ENCODE data around the gene PIP4K2C.
"Not testable (repeated sequence)": the region's sequence is repeated elsewhere in the genome, so short reads cannot be mapped to it uniquely, and the experiment has no call there.

Gene PIP4K2C

DNA sequence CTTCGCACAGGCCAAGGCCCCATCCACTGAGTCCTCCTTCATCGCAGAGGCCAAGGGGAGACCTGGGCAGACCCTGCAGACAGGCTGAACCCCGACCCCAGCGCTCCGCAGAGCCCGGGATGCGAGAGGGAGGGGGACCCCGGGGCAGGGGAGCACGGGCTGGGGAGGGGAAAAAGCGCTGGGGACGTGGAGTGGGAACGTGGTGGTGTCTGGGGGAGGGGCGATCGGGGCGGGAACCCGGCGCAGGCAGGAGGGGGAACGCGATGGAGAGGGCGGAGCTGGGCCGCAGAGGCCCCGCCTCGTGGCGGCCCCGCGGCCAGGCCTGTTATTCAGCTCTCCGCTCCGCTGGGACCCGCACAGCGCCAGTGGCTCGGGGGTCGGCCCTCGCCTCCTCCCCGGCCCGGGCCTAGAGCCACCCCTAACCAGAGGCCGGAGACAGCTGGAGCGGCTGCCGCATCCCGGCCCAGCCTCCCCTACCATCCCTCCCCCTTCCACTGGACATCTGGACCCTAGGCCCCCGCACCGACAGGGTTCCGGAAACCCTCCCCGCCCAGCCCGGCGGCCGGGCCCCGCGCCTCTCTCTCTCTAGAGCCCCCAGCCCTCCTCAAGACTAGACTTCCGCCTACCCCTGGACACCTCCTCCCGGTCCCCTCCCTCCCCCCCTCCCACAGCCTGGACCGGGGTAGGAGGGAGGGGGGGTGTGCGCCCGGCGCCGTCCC is 20.3 kb downstream of the PIP4K2C start, which contains the start of gene ARHGEF25:
TSS of gene ARHGEF25 (plus strand) at position 328 of the 719 bp plus-strand sequence. CDS start 460 bp downstream, outside the sequence.
- DNase-seq: peak; percentile 8

DNA sequence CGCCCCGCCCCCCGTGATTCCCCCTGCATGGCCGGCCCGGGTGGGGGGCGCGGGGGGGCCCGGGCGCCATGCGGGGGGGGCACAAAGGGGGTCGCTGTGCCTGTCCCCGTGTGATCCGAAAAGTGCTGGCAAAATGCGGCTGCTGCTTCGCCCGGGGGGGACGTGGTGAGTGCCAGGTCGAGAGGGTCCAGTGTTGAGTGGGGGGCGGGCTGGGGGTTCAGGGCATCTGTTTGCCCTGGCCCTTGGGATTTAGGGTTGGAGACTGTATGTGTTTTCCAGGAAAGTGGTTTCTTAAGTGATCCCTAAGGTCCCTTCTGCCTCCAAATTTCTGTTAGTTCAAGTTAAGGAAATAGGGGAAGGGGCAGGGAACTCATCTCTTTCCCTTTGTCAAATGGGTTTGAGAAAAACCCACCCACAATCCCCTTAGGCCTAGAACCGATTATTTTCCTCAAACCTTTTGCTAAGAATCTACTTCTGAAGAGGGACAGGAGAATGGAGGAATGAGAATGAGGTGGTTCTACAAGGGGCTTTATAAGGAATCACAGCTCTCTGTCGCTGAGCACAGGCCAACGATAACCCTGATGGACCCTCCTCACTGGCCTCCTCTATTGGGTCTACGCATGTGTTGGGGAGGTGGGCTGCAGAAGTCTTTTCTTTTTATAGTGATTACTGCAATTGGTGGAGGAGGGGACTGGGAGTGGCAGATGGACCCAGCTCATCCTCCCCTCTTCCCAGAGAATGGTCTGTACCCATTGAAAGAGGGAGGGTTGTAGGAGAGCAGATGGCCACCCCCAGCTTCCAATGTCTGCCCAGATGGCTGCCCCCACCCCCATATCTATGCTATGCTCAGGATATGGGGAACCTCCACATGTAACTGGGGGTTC is 21.1 kb downstream of the PIP4K2C start:
- no peak for DNase-seq

DNA sequence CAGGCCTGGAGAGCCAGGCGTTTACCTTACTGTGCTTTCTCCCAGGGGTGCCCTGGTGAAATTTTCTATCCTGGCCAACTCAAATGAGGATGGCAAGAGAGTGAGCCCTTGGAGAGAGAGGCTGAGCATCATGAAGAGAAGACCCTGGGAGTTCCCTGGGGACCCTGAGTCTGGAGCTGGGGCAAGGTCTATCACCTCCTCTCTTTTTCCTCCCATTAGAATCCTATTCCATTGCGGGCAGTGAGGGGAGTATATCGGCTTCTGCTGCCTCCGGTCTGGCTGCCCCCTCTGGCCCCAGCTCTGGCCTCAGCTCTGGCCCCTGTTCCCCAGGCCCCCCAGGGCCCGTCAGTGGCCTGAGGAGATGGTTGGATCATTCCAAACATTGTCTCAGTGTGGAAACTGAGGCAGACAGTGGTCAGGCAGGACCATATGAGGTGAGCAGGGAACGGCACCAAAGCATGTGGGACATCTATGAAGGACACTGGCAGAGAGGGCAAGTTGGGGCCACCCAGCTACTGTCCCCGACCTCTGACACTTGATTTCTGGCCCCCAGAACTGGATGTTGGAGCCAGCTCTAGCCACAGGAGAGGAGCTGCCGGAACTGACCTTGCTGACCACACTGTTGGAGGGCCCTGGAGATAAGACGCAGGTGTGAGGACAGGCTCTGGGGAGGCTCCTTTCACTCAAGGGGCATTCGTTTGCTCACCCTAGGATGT is 21.9 kb downstream of the PIP4K2C start:
- no peak for DNase-seq

DNA sequence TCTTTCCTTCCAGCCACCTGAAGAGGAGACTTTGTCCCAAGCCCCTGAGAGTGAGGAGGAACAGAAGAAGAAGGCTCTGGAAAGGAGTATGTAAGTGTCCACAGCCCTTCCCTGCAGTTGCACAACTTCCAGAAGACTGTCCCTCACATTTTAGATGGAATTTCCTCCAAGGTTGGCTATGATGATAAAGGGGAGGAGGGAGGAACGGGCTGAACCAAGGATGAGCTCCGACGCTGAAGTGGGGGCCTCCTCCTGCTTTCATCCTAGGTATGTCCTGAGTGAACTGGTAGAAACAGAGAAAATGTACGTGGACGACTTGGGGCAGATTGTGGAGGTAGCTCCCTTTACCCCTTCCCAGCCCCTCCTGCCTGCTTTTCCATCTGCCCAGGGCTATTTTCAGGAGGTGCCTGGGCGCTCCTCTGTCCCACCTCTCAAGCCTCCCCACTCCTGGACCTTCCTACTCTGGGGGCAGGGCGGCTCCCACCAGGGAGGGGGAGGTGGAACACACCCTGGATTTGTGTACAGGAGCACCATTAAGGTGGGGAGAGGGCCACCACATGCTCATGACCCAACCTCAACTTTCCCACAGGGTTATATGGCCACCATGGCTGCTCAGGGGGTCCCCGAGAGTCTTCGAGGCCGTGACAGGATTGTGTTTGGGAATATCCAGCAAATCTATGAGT is 22.6 kb downstream of the PIP4K2C start:
- DNase-seq: no peak

DNA sequence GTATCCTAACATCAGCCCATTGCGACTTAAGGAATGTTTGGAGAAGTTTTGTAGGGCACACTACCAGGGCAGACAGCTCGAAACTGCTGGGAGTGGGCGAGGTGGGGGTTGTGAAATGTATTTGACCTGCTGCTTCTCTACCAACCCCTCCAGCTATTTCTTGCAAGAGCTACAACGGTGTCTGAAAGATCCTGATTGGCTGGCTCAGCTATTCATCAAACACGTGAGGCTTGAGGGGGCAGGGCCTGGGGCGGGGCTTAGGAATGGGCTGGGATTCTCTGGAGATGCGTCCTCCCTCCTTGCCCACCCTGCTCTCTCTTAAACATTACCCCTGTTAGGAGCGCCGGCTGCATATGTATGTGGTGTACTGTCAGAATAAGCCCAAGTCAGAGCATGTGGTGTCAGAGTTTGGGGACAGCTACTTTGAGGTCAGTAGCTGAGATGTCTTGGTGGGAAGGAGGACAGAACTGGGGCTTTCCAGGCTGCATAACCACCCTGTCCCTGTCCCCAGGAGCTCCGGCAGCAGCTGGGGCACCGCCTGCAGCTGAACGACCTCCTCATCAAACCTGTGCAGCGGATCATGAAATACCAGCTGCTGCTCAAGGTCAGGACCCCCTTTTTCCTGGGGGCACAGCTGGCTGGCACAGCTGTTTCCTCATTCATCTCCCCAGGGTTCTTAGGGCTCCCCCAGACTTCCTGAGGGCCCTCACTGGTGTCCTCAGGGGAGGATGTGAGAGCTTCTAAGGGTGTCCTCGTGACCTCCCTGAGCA is 23.4 kb downstream of the PIP4K2C start:
- no peak for DNase-seq

DNA sequence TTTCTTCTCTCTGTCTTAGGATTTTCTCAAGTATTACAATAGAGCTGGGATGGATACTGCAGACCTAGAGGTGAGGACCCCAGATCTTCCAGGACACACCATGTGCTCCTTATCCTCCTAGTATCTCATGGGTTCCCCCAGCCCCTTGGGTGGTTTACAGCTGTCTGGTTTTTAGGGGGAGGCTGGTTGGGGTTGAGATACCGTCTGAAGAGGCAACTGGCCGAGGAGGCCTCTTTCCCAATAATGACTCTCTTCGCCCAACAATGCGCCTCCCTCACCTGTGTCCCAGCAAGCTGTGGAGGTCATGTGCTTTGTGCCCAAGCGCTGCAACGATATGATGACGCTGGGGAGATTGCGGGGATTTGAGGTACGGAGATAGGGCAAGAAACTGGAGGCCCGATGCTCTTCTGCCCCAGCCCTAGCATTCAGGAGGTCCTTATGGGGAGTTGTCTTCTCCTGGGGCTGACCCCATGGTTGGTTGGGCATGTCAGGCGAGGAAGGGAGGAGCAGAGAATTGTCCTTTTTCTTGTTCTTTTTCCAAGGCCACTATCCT is 24.0 kb downstream of the PIP4K2C start:
- no peak for DNase-seq

DNA sequence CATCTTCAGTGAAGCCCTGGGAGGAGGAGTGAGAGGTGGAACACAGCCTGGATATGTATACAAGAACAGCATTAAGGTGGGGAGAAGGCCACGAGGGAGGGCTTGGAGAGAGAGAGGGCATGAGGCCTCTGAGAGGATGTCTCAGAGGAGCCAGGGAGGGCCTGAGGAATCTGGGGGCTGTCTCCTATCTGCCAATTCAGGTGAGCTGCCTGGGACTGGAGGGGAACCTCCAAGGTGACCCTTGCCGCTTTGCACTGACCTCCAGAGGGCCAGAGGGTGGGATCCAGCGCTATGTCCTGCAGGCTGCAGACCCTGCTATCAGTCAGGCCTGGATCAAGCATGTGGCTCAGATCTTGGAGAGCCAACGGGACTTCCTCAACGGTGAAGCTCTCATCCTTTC is 24.6 kb downstream of the PIP4K2C start:
- no peak for DNase-seq

DNA sequence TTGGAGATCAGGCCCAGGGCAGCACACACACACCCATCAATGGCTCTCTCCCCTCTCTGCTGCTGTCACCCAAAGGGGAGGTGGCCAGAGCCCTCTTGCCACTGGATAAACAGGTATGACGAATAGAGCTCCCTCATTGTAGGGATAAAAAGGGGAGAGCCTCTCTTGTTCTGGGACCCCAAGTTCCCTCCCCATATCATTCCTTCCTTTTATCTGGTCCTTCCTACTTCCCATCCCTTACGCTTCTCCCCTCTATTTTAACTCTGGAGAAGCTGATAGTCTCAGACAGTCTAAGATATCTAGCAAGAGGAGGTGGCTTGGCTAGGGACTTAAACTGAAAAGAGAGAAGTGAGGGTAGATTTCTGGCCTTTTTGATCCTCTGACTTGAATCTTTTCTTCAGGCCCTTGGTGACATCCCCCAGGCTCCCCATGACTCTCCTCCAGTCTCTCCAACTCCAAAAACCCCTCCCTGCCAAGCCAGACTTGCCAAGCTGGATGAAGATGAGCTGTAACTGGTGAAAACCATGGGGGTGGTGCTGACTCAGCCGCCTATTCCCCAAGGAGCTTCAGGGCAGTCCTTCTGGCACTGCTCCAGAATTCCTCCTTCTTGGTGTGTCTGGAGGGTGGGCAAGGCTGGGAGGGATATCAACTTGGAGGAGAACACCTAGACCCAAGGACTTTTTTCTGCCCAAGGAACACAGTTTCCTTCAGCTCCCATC is 25.6 kb downstream of the PIP4K2C start:
- DNase-seq: no peak

DNA sequence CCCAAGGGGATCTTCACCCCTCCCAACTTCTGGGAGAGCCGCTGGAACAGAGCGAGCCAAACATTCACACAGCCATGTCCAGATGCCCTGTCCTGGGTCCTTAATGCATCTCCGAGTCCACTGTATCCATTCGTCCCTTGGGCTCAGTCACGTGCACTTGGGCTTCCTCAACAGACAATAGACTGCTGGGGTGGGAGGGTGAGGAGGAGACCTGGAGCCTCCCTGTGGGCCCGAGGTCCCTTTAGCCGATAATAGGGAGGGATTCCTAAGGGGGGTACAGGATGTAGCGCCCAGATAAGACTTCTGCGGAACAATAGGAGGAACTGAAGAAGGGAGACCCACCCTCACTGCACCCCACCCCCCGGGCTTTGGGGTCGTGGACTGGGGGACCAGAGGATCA is 26.9 kb downstream of the PIP4K2C start:
- no peak for DNase-seq

DNA sequence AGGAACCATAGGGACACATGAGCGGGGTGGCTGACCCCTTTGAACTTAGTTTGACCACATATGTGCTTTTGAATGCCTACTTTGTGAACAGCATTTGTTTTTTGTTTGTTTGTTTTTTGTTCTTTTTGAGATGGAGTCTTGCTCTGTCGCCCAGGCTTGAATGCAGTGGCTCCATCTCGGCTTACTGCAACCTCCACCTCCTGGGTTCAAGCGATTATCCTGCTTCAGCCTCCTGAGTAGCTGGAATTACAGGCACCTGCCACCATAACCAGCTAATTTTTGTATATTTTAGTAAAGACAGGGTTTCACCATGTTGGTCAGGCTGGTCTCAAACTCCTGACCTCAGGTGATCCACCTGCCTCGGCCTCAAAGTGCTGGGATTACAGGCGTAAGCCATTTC is 27.4 kb downstream of the PIP4K2C start:
- DNase-seq: not testable (repeated sequence)

DNA sequence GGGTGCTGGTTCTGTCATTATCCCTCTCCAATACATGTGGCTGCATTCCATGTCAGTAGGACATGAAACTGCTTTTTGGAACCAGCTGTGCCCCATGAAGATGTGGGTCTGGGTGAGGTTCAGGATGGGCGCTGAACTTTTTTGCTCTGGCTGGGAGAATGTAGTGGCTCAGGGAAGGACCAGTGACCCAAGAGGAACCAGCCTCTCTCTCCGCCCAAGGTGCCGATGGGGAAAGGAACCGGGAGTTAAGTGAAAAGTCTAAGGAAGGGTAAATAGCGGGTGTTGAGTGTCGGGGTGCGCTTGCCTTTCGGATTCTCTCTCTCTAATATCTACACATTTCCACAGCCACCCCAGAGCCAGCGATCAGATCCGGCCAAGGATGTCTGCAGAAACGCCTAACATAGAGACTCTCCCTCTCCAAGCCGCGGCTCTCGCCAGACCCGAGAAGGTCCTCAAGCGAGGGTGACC is 28.0 kb downstream of the PIP4K2C start:
- DNase-seq: no peak

DNA sequence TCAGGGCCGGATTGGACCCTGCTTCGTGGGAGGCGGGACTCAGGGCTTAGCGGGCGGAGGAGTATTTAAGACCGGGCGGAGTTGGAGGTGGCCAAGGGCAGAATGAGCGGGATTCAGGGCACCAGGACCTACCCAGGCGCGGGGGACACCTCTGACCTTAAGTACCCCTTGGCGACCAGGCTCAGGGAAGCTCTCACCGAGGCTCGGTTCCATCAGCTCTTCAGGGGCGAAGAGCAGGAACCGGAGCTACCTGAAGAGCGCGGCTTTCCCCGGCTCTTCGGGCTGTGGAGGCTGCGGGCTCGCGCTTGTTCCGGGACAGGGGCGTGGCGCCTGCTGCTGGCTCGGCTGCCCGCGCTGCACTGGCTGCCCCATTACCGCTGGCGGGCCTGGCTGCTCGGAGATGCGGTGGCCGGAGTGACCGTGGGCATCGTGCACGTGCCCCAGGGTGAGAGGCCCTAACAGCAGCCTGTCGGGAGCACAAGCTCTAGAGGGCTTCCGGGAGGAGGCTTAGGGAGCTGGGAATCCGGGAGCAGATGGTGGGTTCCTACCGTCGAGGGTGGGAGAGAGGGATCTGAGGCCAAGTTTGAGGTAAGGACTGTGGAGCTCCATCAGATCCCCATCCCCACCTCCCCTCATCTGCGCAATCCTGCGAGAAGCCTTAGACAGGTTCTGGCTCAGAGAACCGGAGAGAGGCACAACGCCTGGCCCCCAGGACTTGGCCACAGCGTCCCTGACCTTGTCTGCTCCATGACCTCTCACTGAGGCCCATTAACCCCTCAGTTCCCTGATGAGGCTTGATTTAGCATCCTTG is 28.6 kb downstream of the PIP4K2C start:
- DNase-seq: no peak

DNA sequence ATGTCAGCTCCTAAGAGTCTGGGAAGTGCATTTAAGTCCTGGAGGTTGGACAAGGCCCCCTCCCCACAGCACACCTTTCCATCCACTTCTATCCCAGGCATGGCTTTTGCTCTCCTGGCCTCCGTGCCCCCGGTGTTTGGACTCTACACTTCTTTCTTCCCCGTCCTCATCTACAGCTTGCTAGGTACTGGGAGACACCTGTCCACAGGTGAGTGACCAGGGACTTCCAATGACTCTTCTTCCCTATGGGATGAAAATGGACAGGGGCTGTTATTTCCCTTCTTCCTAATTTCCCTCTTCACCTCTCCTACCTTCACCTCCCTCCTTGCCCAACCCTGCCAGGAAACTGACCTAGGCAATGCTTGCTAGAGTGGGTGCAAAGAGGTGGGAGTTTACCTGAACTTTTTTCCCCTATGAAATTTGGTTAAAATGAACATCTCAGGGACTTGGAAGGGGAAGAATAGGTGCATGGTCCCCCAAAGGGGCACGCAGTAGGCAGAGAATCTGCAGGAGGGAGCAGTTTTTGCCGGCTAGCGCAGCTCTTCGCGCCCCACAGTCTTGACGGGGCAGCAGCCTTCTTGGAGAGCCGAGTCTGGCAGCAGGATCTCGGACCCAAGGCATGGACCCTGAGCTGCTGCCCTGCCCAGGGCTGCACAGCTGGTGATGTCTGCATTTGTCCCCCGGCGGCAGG is 29.4 kb downstream of the PIP4K2C start:
- DNase-seq: no peak

DNA sequence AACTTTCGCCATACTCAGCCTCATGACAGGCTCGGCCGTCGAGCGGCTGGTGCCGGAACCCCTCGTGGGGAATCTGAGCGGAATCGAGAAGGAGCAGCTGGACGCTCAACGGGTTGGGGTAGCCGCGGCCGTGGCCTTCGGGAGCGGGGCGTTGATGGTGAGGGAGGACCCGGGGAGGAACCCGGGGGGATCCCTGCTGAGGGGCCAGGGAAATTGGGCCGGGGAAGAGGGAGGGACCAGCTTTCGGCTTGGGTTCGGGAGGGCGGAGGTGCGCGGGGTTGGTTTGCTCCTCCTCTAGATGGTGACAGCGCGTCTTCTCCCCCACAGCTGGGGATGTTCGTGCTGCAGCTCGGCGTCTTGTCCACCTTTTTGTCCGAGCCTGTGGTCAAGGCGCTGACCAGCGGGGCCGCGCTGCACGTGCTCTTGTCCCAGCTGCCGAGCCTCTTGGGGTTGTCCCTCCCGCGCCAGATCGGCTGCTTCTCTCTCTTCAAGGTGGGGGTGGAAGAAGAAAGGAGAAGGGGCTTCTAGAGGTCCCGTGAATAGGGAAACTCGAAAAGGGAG is 30.0 kb downstream of the PIP4K2C start:
- DNase-seq: no peak

DNA sequence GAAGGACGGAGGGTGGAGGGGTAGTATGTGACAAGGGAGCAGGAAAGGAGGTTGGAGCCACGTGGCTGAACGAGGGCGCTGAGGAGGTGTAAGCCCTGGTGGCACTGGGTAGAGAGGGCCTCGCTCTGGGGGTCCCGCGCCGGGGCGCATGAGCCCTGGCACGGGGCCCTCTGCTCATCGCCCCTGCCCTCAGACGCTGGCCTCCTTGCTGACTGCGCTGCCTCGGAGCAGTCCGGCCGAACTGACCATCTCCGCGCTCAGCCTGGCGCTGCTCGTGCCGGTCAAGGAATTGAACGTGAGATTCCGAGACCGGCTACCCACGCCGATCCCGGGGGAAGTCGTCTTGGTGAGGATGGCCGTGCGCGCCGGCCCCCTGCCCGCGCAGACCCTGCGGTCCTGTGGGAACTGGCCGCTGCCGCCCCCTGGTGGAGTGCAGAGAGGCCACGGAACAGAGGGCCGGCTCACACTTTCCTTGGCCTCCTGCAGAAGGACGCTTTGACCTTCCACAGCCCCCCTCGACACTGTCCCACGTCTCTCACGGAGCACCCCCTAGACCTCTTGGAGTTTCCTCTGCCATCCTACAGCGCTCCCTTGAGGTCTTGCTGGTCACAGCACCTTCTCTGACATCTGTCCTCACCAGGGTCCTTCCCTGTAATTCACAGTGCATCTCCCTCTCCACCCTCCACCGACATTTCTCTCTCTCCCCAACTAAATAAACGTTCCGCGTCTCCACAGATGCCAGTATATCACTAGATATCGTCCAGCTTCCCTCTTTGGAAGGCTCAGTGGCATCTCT is 30.7 kb downstream of the PIP4K2C start:
- DNase-seq: peak; percentile 16

DNA sequence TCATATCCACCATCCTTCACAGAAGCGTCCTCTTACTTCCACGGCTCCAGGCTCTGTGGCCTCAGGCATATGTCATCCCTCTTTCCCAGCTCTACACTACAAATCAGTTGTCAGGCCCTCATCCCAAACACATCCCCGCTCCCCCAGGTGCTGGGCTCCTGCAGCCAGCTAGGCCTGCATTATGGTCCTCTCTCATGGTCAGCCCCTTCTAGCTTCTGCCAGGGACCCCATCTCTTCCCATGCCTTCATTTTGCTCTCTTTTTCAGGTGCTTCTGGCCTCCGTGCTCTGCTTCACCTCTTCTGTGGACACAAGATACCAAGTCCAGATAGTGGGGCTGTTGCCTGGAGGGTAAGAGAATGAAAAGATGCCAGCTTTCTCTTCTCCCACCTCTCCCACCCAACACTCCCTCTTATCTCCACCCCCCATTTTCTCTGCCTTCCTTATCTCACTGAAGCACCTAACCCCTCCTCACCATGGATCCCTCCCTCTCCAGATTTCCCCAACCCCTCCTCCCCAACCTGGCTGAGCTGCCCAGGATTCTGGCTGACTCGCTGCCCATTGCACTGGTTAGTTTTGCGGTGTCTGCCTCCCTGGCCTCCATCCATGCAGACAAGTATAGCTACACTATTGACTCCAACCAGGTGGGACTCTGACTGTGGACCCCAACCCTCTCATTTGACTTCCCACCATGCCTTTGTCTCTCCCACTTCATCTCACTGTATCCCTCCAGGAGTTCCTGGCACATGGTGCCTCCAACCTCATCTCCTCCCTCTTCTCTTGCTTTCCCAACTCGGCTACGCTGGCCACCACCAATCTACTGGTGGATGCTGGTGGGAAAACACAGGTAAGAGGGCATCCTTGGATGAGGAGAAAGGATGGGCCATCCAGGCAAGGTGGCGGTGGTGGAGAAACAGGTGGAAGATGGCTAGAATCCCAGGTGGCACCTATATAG is 31.6 kb downstream of the PIP4K2C start:
- DNase-seq: no peak

DNA sequence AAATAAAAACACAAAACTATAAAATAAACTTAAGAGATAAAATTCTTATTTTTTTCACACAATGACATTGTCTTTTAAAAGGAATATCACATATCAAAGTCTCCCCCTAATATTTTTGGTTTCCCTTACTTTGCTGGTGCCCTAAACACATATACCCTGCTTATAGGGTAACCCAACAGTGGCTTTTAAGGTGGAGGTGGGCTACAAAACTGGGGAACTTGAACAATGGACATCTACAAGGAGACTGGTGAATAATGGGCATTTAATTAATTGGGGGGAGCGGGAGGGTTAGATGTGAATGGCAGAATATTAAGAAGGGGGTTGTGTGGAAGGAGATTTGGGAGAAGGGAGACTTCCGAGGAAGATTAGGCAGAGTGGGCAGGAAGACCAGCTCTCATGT is 32.4 kb downstream of the PIP4K2C start:
- DNase-seq: no peak
